ENCODE data around the gene AVPR2. TPM values are rescaled to one million over a fixed set of nuclear protein-coding genes. Genes with fewer than 3 reads are reported as not detected.

The AVPR2 gene
- not detected in 2 replicates for total RNA-seq

DNA sequence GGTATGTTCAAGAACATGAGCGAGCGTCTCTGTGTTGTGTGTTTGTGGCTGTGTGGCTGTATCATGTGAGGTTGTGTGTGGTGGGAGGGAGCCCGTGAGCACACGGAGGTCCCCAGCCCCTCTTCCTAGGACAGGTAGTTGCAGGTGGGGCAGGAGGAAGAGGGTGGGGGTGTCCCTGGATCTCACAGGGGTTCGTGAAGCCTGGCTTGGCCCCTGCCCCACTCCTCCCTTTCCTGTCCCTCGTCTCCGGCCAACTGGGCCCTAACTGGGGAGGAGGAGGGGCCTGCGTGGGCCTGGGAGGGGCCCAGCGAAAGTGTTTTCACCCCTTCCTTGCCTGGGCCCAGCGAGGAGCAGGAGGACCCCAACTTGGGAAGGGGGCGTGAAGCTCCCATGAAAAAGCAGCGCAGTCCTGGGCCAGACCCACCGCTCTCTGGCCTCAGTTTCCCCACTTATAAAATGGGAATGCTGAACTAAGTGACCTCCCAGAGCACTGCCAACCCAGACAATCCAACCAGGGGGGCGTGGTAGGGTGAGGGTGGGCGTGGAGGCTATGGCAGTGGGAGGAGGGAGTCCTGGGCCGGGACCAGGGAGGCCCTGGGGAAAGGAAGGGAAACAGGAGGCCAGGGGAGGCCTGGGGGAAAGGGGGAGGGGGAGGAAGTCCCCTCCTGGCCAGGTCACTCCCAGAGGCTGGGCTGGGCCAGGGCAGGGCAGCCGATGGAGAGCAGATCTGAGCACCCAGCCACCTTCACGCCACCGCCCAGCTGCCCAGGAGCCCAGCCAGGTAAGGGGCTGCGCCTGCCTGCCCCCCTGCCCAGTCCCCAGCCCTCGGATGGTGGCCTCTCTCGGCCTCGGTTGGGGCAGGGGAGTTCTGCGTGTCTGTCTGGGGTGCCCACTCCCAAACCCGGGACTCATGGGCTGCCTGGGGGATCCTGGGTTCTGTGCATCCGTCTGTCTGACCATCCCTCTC lies at the start of gene AVPR2:
TSS of gene AVPR2 (plus strand) at position 683 of the 967 bp plus-strand sequence. CDS start 473 bp downstream, outside the sequence.

DNA sequence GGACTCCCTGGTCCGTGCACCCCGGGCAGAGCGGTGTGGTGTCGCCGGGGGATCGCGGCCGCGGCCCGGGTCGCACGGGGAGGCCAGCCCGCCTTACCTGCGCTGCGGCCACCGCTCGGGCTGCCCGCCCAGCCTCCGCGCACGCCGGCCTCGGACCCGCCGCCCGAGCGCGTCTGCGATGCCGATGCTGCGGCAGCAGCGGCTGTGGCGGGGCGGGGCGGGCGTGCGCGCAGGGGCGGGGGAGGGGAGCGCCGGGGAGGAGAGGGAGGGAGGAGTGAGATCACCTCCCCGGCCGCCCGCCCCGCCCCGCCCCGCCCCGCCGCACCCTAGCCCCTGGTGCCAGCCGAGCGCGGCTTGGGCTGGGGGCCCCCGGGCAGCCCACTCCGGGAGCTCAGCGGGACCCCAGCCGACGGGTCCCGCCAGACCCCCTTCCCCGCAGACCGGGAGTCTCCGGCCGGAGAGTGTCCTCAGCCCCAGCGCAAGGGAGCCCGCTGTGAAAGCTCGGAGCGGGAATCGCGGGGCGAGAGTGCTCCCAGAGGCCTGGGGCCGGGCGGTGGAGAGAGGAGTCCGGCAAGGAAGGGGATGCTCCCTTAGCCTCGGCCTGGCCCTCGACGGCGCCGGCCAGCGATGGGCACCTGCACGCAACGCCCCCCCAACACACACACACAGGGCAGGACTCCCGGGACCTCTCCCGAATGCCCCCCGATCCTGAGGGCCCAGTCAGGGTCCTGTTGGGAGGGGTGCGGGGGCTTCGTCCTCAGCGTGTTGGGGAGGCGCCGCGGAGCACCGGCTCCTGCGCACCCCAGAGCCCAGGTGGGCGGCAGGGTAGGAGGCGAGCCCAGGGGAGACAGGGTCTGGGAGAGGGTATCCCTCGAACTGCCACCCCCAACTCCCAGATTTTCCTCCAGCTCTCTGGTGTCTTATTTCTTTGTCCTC lies 18.2 kb upstream of the AVPR2 start, which contains the start of gene L1CAM:
TSS of gene L1CAM (minus strand) at position 206 of the 936 bp plus-strand sequence. CDS start 10,337 bp downstream, outside the sequence.

DNA sequence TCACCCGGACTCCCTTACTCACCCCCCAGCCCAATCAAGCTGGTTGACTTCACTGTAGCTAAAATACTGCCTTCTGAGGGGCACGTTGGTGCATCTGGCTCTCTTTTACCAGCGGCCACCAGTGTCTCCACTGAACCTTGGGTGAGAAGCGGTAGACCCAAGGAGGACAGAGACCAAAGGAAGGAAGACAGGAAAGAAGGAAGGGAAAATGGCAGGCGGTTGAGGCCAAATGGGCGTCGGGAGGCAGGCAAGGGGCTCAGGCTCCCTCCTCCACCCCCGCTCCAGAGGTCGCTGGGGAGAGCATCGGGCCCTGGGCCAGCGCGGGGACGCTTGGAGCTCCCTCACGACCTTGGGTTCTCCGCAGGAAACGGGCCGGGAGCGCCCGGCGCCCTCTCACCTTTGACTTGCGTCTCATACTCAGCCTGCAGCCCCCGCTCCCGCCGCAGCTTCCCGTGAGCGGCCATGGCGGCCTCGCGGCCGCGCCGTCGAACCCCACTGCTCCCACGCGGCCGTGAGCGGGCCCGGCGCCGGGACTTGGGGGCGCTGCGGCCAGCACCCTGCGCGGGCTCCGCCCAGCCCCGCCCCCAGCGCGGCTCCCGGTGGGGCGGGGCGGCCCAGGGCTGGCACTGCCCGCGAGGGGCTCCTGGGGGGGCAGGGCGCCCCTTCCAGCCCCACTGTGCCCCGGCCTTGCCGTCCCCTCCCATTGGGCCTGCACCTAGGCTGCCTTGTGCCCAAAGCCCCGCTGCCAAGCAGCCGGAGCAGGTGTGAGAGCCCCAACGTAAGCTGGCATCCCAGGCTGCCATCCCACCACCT lies 21.5 kb downstream of the AVPR2 start, which contains the start of gene ARHGAP4:
TSS of gene ARHGAP4 (minus strand) at position 526 of the 813 bp plus-strand sequence. CDS start at position 464, 62 bp downstream.

DNA sequence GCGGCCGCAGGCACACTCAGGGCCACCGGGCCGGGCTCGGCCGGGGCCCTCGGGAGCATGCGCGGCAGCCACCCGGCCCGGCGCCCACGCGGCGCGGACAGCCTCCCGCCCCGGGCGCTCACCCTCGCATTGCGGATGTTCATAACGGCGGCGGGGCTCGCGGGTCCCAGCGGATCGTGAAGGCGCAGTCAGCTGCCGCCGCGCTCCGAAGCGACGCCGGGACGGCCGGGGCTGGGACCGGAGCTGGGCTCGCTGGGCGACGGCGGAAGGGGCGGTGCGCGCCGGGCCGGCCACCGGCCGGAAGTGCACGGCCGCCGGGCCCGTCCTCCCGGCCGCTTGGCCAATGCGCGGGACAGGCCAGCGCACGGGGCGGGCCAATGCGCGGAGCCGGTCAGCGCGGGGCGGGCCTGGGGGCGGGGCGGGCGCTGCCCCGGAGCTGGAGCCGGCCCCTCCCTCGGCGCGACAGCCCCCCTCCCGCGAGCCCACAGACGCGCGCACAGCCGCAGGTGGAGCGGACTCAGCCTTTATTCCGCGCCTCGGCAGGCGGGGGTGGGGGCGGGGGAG lies 30.4 kb downstream of the AVPR2 start, which contains the start of gene NAA10:
TSS of gene NAA10 (minus strand) at position 276 of the 564 bp plus-strand sequence. CDS start at position 143, 133 bp downstream.

DNA sequence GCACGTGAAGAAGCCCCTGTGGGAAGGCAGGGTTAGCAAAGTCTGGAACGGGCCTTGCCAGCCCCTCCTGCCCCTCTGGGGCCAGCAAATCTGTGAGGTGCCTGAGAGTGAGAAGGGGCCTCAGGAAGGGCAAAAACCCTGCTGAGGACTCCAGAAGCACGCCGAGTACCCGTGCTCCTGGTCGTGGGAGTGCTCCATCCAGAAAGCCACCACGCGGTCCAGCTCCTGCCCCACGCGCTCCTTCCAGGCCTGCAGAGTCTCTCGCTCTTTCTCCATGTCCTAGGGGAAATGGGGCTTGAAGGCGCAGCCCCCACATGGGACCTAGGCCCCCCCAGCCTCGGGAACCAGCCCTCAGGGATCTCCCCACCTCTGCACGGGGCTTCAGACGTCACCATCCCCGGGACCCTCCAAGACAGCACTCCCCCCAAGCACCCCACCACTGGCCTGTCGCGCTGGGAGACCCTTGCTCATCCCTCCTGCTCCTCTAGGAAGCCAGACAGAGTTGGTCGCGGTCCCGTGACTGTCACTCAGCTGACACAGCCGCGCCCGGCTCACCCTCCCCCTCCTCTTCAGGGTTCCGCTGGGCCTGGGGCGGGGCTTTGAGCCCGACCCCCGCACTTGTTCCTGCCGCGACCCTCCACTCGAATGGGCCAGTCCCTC lies 39.8 kb downstream of the AVPR2 start, which contains the start of gene RENBP:
TSS of gene RENBP (minus strand) at position 504 of the 660 bp plus-strand sequence. CDS start at position 471, 33 bp downstream.

Other genes starting within 250 kb of the AVPR2 start
- 1.2 TPM in 1 of 2 replicates, not detected in the other for gene PNCK, start 230.9 kb upstream of the AVPR2 start, total RNA-seq
- gene SLC6A8, start 216.7 kb upstream of the AVPR2 start, total RNA-seq, result 8.9 and 14.9 TPM in 2 replicates
- 115 and 129 TPM in 2 replicates for gene BCAP31, start 180.3 kb upstream of the AVPR2 start, total RNA-seq
- 15.7 and 26.0 TPM in 2 replicates for gene ABCD1, start 179.8 kb upstream of the AVPR2 start, total RNA-seq
- 2.3 and 6.1 TPM in 2 replicates for gene PLXNB3, start 140.4 kb upstream of the AVPR2 start, total RNA-seq
- 0.58 and 1.5 TPM in 2 replicates for gene SRPK3, start 123.6 kb upstream of the AVPR2 start, total RNA-seq
- gene IDH3G, start 110.3 kb upstream of the AVPR2 start, total RNA-seq, result 62.4 and 63.3 TPM in 2 replicates
- gene SSR4, start 110.0 kb upstream of the AVPR2 start, total RNA-seq, result 55.1 and 119 TPM in 2 replicates
- 0.15 and 0.33 TPM in 2 replicates for gene PDZD4, start 74.1 kb upstream of the AVPR2 start, total RNA-seq
- 1.2 and 1.6 TPM in 2 replicates for gene L1CAM, start 18.5 kb upstream of the AVPR2 start, total RNA-seq
- 2.3 and 2.6 TPM in 2 replicates for gene ARHGAP4, start 21.6 kb downstream of the AVPR2 start, total RNA-seq
- 39.0 and 41.8 TPM in 2 replicates for gene NAA10, start 30.4 kb downstream of the AVPR2 start, total RNA-seq
- 1.3 and 1.5 TPM in 2 replicates for gene RENBP, start 40.0 kb downstream of the AVPR2 start, total RNA-seq
- 18.9 and 21.1 TPM in 2 replicates for gene HCFC1, start 67.1 kb downstream of the AVPR2 start, total RNA-seq
- 6.8 and 10.9 TPM in 2 replicates for gene TMEM187, start 68.1 kb downstream of the AVPR2 start, total RNA-seq
- 52.8 and 87.7 TPM in 2 replicates for gene IRAK1, start 115.2 kb downstream of the AVPR2 start, total RNA-seq
- gene MECP2, start 193.0 kb downstream of the AVPR2 start, total RNA-seq, result 25.3 and 37.1 TPM in 2 replicates
- not detected in 2 replicates for gene OPN1LW, start 239.6 kb downstream of the AVPR2 start, total RNA-seq

Measured in smooth muscle cell of trachea (primary cell).